ENCODE measurements around the gene FOXP4. TPM values are rescaled to one million over a fixed set of nuclear protein-coding genes. Genes with fewer than 3 reads are reported as not detected.
A peak's percentile ranks its signal among the peaks of the same experiment; 100 is the strongest.

FOXP4 gene
- total and polyA plus RNA-seq, 2 of the 13 experiments (the other 11 are each of a cell fraction or from before 2014, with no cell fraction given), result 11.0 to 12.4 TPM

DNA sequence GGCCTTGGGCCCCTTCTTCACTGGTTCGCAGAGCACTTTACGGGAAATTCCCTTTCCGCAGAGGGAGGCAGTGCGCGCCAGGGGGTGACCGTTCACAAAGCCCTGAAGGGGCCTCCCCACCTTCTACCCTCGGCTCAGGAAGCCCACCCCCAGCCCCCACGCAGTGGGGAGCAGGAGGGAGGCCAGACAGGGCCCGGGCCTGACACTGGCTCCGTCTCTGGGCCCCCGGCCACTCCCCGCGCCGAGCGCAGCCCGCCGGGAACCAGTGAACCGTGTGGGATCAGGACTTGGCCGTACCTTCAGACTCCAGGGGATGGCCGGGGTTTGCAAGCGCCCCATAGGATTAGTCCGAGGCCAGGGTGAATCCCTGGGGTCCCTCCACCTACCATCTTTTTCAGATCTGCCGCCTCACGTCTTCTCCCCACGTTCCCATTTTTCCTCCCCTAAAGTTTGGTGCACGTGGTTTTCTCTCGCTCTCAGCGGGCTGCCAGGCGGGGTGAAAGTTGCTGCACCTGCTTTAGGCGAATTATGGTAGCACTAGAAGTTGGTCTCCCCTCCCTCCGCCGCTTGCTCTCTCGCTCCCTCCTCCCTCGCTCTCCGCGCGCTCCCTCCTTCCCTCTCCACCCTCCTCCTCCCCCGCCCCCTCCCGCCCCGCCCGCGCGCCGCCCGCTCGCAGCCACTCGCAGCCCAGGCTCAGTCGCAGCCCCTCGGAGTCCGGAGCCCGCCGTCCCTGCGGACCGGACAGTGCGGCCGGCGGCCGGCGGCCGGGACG is at the start of gene FOXP4 (continued):
- TF ChIP-seq, protein P1, sequence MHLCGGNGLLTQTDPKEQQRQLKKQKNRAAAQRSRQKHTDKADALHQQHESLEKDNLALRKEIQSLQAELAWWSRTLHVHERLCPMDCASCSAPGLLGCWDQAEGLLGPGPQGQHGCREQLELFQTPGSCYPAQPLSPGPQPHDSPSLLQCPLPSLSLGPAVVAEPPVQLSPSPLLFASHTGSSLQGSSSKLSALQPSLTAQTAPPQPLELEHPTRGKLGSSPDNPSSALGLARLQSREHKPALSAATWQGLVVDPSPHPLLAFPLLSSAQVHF (CRISPR knock-in tag; IDR thresholded peaks at IDR 0.05), result no peak
- TF ChIP-seq ZFP82 (CRISPR knock-in tag; IDR thresholded peaks at IDR 0.05; ENCODE audit: borderline replicate concordance) (no peak; the same call in 1 of the 2 replicates), IKZF1 (IDR thresholded peaks at IDR 0.05) (no peak), SP140L (CRISPR knock-in tag; IDR thresholded peaks at IDR 0.05; ENCODE audit: borderline replicate concordance) (no peak), SRY (CRISPR knock-in tag; IDR thresholded peaks at IDR 0.05) (peak; percentile 88), ZNF777 (CRISPR knock-in tag; IDR thresholded peaks at IDR 0.05) (0 out of 2 replicates have a peak, but pooled peaks have one; percentile 20), TGIF2 (CRISPR knock-in tag; IDR thresholded peaks at IDR 0.05) (peak; percentile 94), ZNF598 (CRISPR knock-in tag; IDR thresholded peaks at IDR 0.05; ENCODE audit: borderline replicate concordance) (peak; percentile 92; the same call in 1 of the 2 replicates), MXI1 (IDR thresholded peaks at IDR 0.05; ENCODE audit: borderline replicate concordance, low read depth, low read length) (peak; percentile 89; the same call in 2 of the 3 replicates), ZNF569 (CRISPR knock-in tag; IDR thresholded peaks at IDR 0.05; ENCODE audit: borderline replicate concordance) (no peak), KDM4B (CRISPR knock-in tag; IDR thresholded peaks at IDR 0.05) (no peak), BHLHE40 (IDR thresholded peaks at IDR 0.05; ENCODE audit: low read length) (0 out of 2 replicates have a peak, but pooled peaks have one; percentile 8), SIN3A (IDR thresholded peaks at IDR 0.05; ENCODE audit: borderline replicate concordance, low read depth, low read length) (peak; percentile 73; the same call in 1 of the 2 replicates), SP5 (CRISPR knock-in tag; IDR thresholded peaks at IDR 0.05; ENCODE audit: borderline replicate concordance, low read depth) (peak; percentile 60), NFYB (CRISPR knock-in tag; IDR thresholded peaks at IDR 0.05) (no peak)
- TF ChIP-seq, protein P2, sequence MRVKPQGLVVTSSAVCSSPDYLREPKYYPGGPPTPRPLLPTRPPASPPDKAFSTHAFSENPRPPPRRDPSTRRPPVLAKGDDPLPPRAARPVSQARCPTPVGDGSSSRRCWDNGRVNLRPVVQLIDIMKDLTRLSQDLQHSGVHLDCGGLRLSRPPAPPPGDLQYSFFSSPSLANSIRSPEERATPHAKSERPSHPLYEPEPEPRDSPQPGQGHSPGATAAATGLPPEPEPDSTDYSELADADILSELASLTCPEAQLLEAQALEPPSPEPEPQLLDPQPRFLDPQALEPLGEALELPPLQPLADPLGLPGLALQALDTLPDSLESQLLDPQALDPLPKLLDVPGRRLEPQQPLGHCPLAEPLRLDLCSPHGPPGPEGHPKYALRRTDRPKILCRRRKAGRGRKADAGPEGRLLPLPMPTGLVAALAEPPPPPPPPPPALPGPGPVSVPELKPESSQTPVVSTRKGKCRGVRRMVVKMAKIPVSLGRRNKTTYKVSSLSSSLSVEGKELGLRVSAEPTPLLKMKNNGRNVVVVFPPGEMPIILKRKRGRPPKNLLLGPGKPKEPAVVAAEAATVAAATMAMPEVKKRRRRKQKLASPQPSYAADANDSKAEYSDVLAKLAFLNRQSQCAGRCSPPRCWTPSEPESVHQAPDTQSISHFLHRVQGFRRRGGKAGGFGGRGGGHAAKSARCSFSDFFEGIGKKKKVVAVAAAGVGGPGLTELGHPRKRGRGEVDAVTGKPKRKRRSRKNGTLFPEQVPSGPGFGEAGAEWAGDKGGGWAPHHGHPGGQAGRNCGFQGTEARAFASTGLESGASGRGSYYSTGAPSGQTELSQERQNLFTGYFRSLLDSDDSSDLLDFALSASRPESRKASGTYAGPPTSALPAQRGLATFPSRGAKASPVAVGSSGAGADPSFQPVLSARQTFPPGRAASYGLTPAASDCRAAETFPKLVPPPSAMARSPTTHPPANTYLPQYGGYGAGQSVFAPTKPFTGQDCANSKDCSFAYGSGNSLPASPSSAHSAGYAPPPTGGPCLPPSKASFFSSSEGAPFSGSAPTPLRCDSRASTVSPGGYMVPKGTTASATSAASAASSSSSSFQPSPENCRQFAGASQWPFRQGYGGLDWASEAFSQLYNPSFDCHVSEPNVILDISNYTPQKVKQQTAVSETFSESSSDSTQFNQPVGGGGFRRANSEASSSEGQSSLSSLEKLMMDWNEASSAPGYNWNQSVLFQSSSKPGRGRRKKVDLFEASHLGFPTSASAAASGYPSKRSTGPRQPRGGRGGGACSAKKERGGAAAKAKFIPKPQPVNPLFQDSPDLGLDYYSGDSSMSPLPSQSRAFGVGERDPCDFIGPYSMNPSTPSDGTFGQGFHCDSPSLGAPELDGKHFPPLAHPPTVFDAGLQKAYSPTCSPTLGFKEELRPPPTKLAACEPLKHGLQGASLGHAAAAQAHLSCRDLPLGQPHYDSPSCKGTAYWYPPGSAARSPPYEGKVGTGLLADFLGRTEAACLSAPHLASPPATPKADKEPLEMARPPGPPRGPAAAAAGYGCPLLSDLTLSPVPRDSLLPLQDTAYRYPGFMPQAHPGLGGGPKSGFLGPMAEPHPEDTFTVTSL (CRISPR knock-in tag; IDR thresholded peaks at IDR 0.05; ENCODE audit: borderline replicate concordance), result 0 out of 2 replicates have a peak, but pooled peaks have one; percentile 12
- TF ChIP-seq, protein P3, sequence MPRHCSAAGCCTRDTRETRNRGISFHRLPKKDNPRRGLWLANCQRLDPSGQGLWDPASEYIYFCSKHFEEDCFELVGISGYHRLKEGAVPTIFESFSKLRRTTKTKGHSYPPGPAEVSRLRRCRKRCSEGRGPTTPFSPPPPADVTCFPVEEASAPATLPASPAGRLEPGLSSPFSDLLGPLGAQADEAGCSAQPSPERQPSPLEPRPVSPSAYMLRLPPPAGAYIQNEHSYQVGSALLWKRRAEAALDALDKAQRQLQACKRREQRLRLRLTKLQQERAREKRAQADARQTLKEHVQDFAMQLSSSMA (CRISPR knock-in tag; IDR thresholded peaks at IDR 0.05), result 0 out of 2 replicates have a peak, but pooled peaks have one; percentile 32
- TF ChIP-seq, protein P4, sequence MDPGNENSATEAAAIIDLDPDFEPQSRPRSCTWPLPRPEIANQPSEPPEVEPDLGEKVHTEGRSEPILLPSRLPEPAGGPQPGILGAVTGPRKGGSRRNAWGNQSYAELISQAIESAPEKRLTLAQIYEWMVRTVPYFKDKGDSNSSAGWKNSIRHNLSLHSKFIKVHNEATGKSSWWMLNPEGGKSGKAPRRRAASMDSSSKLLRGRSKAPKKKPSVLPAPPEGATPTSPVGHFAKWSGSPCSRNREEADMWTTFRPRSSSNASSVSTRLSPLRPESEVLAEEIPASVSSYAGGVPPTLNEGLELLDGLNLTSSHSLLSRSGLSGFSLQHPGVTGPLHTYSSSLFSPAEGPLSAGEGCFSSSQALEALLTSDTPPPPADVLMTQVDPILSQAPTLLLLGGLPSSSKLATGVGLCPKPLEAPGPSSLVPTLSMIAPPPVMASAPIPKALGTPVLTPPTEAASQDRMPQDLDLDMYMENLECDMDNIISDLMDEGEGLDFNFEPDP (CRISPR knock-in tag; conservative IDR thresholded peaks at IDR 0.05), result no peak
- TF ChIP-seq, protein P5, sequence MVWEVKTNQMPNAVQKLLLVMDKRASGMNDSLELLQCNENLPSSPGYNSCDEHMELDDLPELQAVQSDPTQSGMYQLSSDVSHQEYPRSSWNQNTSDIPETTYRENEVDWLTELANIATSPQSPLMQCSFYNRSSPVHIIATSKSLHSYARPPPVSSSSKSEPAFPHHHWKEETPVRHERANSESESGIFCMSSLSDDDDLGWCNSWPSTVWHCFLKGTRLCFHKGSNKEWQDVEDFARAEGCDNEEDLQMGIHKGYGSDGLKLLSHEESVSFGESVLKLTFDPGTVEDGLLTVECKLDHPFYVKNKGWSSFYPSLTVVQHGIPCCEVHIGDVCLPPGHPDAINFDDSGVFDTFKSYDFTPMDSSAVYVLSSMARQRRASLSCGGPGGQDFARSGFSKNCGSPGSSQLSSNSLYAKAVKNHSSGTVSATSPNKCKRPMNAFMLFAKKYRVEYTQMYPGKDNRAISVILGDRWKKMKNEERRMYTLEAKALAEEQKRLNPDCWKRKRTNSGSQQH (CRISPR knock-in tag; IDR thresholded peaks at IDR 0.05; ENCODE audit: low read depth), result peak; percentile 85; the same call in 1 of the 2 replicates

Measured in HepG2 (cell line).